HepG2 (cell line): ENCODE measurements around the gene FAM174C. TPM values are rescaled to one million over a fixed set of nuclear protein-coding genes. Genes with fewer than 3 reads are reported as not detected.

Experiments used
- ATAC-seq: fragments of 200-7000 bp; cut with Tn5 transposase; 3 replicates; pipeline ENCODE4 v1.9.1; 2020; ENCODE audit warnings: mild to moderate bottlenecking, moderate library complexity
- BruUV-seq: library from RNA; stranded (reverse); fragments of 400-500 nt; replicated peaks from 2 replicates; lab custom pipeline; 2021; lab: Mats Ljungman, UMichigan
- CTCF ChIA-PET: fragments of 300-600 bp; formaldehyde crosslinking; extraction: SDS; loops from one replicate; lab custom pipeline; 2021; ENCODE audit warnings: low total read pairs, inconsistent platforms, low intra/inter-chr PET ratio; lab: Yijun Ruan, JAX
- POLR2A ChIA-PET: fragments of 350-600 bp; sonication (Branson Sonifier 250); formaldehyde crosslinking; loops from one replicate; lab custom pipeline; 2020; ENCODE audit warnings: antibody characterized with exemption, inconsistent platforms; lab: Yijun Ruan, JAX
- DNase-seq: peaks from one replicate; pipeline ENCODE4 v3.0.0-alpha.2; 2015; ENCODE audit warnings: low spot score
- FAIRE-seq: peaks from 3 replicates; lab custom pipeline; 2011; peaks lifted over from hg19 to GRCh38; lab: Jason Lieb, UNC
- H2AFZ ChIP-seq: one replicate; pipeline ENCODE4 v1.6.1; 2011; ENCODE audit warnings: low read length, inconsistent platforms
- H3K27ac ChIP-seq: fragments of 300-600 bp; 3 replicates; pipeline ENCODE4 v1.8.0; 2011; ENCODE audit warnings: mixed run types, mild to moderate bottlenecking, mixed read lengths, low read length, inconsistent platforms; ENCODE audit not compliant: insufficient read depth; ENCODE audit errors: extremely low read length
- H3K27me3 ChIP-seq, 2 experiments: fragments of 200-600 bp in 1 of 2; 2 replicates in 1 of 2; 3 replicates in 1 of 2; pipeline versions ENCODE4 v1.6.0 to v1.8.0; 2011; ENCODE audit warnings: low read length in 2 of 2, mild to moderate bottlenecking in 2 of 2, moderate library complexity in 2 of 2, inconsistent platforms in 1 of 2; ENCODE audit not compliant: insufficient read depth in 2 of 2, control insufficient read depth in 1 of 2
- H3K36me3 ChIP-seq, 2 experiments: fragments of 200-600 bp in 1 of 2; replicated peaks in 1 of 2; 2 replicates in 1 of 2; 3 replicates in 1 of 2; pipeline versions ENCODE4 v1.5.1 to v1.8.0; 2011; ENCODE audit warnings: low read length in 2 of 2, inconsistent platforms in 1 of 2; ENCODE audit not compliant: insufficient read depth in 2 of 2, control insufficient read depth in 1 of 2
- H3K4me1 ChIP-seq: 2 replicates; pipeline ENCODE4 v1.5.1; 2012; ENCODE audit warnings: low read length, inconsistent platforms; ENCODE audit not compliant: insufficient read depth
- H3K4me2 ChIP-seq: 2 replicates; pipeline ENCODE4 v1.6.0; 2011; ENCODE audit warnings: low read depth, low read length, inconsistent platforms
- H3K4me3 ChIP-seq, 3 experiments: fragments of 200-600 bp in 1 of 3; sonication (generic), shearing (Covaris generic) in 1 of 3; replicated peaks in 1 of 3; 2 replicates each; pipeline ENCODE4 v1.5.1; 2011 to 2016; ENCODE audit warnings: low read length in 3 of 3, inconsistent platforms in 2 of 3, low read depth in 2 of 3, mild to moderate bottlenecking in 2 of 3, control low read depth in 1 of 3, mixed read lengths in 1 of 3; ENCODE audit not compliant: insufficient read depth in 1 of 3
- H3K79me2 ChIP-seq: one replicate; pipeline ENCODE4 v1.6.1; 2011; ENCODE audit warnings: low read length, inconsistent platforms; ENCODE audit not compliant: insufficient read depth
- H3K9ac ChIP-seq: 2 replicates; pipeline ENCODE4 v1.6.0; 2011; ENCODE audit warnings: mild to moderate bottlenecking, low read depth, low read length, inconsistent platforms; ENCODE audit not compliant: insufficient read depth
- H3K9me3 ChIP-seq: 2 replicates; pipeline ENCODE4 v1.5.1; 2012; ENCODE audit warnings: mild to moderate bottlenecking, low read length
- H4K20me1 ChIP-seq: 2 replicates; pipeline ENCODE4 v1.6.0; 2011; ENCODE audit warnings: inconsistent platforms, mild to moderate bottlenecking, low read length, moderate library complexity; ENCODE audit not compliant: insufficient read depth
- ASH2L ChIP-seq: fragments of 300-600, 200-600 bp; sonication (generic); IDR thresholded peaks from 2 replicates; pipeline ENCODE4 v1.7.0; 2017; ENCODE audit warnings: low read depth, mild to moderate bottlenecking, moderate library complexity, mixed read lengths, low read length; ENCODE audit not compliant: insufficient read length
- ATAD3A ChIP-seq: sonication (generic); formaldehyde crosslinking; IDR thresholded peaks from 2 replicates; pipeline ENCODE4 v1.4.0; 2020; ENCODE audit warnings: missing genetic modification reagents
- CBFB ChIP-seq: sonication (generic); formaldehyde crosslinking; IDR thresholded peaks from 2 replicates; pipeline ENCODE4 v1.4.0; 2020; ENCODE audit warnings: missing genetic modification reagents
- FIP1L1 ChIP-seq: fragments of 200-400 bp; formaldehyde crosslinking; IDR thresholded peaks from 2 replicates; pipeline ENCODE4 v1.6.1; 2018; ENCODE audit warnings: low read depth, mild to moderate bottlenecking, low read length, moderate library complexity, borderline replicate concordance; ENCODE audit not compliant: insufficient read depth
- HDAC1 ChIP-seq: sonication (generic); formaldehyde crosslinking; IDR thresholded peaks from 2 replicates; pipeline ENCODE4 v1.5.1; 2020; ENCODE audit warnings: mild to moderate bottlenecking, missing genetic modification reagents
- ISL2 ChIP-seq: sonication (generic); formaldehyde crosslinking; IDR thresholded peaks from 2 replicates; pipeline ENCODE4 v1.5.0; 2020; ENCODE audit warnings: missing genetic modification reagents
- RXRA ChIP-seq: sonication (generic); formaldehyde crosslinking; IDR thresholded peaks from 2 replicates; pipeline ENCODE4 v1.5.1; 2020; ENCODE audit warnings: missing genetic modification reagents
- ZNF160 ChIP-seq: sonication (generic); formaldehyde crosslinking; IDR thresholded peaks from 2 replicates; pipeline ENCODE4 v1.8.0; 2022; ENCODE audit warnings: mild to moderate bottlenecking, inconsistent platforms, missing genetic modification reagents
- ZNF761 ChIP-seq: sonication (generic); formaldehyde crosslinking; conservative IDR thresholded peaks from 2 replicates; pipeline ENCODE4 v1.4.0; 2020; ENCODE audit warnings: mild to moderate bottlenecking, missing genetic modification reagents
- ZNF839 ChIP-seq: sonication (generic); formaldehyde crosslinking; IDR thresholded peaks from 2 replicates; pipeline ENCODE4 v1.4.0; 2020; ENCODE audit warnings: missing genetic modification reagents, mild to moderate bottlenecking, borderline replicate concordance
- WGBS: methylation state at CpG from one replicate; pipeline ENCODE4 v1.1.6; 2017; ENCODE audit warnings: low lambda C conversion rate; 5-methylcytosine and 5-hydroxymethylcytosine counted together
- in situ Hi-C: cut with HindIII; loops from 2 replicates; pipeline ENCODE4 v1.10.0; 2017; ENCODE audit warnings: low pct_unique_long_range_greater_than_20kb; ENCODE audit not compliant: extremely low pct_ligation_motif_present
- intact Hi-C: fragments of 100-400 bp; cut with micrococcal nuclease; formaldehyde crosslinking; loops from one replicate; pipeline ENCODE4 v1.10.0; 2022; ENCODE audit not compliant: unreplicated experiment
- polyA plus RNA-seq, 8 experiments: library from polyadenylated mRNA; depleted of rRNA in 3 of 8; stranded (reverse) in 7 of 8; unstranded in 1 of 8; fragments of >200 nt; fragmentation: Illumina TruSeq in 4 of 8; extraction: Trizol in 4 of 8; gene quantifications; 2 replicates each; pipeline versions ENCODE4 v1.2.1 to v1.2.3, GENCODE V29; 2011 to 2016; ENCODE audit warnings: low read depth in 4 of 8, missing spikeins in 1 of 8, mixed read lengths in 1 of 8; ENCODE audit not compliant: insufficient read depth in 1 of 8
- total RNA-seq, 5 experiments: library from RNA; depleted of rRNA; stranded (reverse); fragments of >200 nt; fragmentation: Illumina TruSeq; extraction: Trizol; gene quantifications; 2 replicates each; pipeline ENCODE4 v1.2.3, GENCODE V29; 2016; ENCODE audit warnings: low read depth in 1 of 5
- TF ChIP-seq, protein P1 (sequence below): sonication (generic); formaldehyde crosslinking; IDR thresholded peaks from 2 replicates; pipeline ENCODE4 v1.8.1; 2023; ENCODE audit warnings: mild to moderate bottlenecking, inconsistent platforms, moderate library complexity, missing genetic modification reagents, borderline replicate concordance
- TF ChIP-seq, protein P2 (sequence below): sonication (generic); formaldehyde crosslinking; IDR thresholded peaks from 2 replicates; pipeline ENCODE4 v1.8.0; 2023; ENCODE audit warnings: mild to moderate bottlenecking, missing genetic modification reagents
- TF ChIP-seq, protein P3 (sequence below), 2 experiments: sonication (generic) in 1 of 2; formaldehyde crosslinking in 1 of 2; IDR thresholded peaks; 2 replicates each; pipeline versions ENCODE4 v1.4.0 to v1.6.1; 2018 to 2020; ENCODE audit warnings: missing genetic modification reagents in 2 of 2, borderline replicate concordance in 1 of 2, low read depth in 1 of 2, mild to moderate bottlenecking in 1 of 2, missing biosample characterization in 1 of 2
- TF ChIP-seq, protein P4 (sequence below): sonication (generic); formaldehyde crosslinking; IDR thresholded peaks from 2 replicates; pipeline ENCODE4 v1.8.0; 2022; ENCODE audit warnings: low read depth, missing genetic modification reagents

Gene FAM174C
- total and polyA plus RNA-seq, 2 of the 13 experiments (the other 11 are each of a cell fraction or from before 2014, with no cell fraction given): 19.5 to 31.3 TPM

DNA sequence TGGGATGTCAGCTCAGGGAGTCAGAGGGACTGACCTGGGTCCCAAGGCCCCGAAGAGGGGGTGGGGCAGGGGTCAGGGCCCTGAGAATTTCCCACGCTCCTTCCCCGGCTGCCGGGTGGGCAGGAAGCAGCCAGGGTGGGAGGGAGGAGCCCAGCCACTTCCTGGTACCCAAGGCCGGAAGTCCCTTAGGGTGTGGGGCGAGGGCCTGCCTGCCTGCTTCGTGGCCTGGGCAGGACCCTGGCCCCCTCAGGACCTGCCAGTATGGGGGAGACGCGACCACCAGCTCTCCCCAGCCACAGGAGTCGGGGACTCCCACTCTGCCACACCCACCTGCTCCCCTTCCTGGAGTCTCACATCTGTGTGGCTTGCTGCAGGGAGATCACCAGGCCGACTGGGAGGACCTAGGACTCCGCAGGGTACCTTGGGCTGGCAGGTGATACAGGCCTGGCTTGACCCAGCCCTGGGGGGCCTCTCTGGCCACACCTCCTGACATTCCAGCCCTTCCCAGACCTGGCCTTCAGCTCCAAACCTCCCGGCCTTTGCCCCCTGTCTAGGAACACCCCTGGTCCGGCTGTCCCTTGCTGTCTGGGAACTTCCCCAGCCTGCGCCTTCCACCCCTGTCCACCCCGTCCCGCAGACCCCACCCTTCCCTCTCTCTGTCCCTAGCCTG, 16.0 kb upstream of the FAM174C start (continued):
- TF ChIP-seq, protein P1, sequence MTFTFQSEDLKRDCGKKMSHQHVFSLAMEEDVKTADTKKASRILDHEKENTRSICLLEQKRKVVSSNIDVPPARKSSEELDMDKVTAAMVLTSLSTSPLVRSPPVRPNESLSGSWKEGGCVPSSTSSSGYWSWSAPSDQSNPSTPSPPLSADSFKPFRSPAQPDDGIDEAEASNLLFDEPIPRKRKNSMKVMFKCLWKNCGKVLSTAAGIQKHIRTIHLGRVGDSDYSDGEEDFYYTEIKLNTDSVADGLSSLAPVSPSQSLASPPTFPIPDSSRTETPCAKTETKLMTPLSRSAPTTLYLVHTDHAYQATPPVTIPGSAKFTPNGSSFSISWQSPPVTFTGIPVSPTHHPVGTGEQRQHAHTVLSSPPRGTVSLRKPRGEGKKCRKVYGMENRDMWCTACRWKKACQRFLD: no peak
- peak; percentile 92 for TF ChIP-seq RXRA (CRISPR knock-in tag)
- TF ChIP-seq HDAC1 (CRISPR knock-in tag): peak; percentile 89
- no peak for TF ChIP-seq ATAD3A (CRISPR knock-in tag)
- TF ChIP-seq ZNF160: peak; percentile 29; the same call in 1 of the 2 replicates
- TF ChIP-seq FIP1L1: peak; percentile 84

DNA sequence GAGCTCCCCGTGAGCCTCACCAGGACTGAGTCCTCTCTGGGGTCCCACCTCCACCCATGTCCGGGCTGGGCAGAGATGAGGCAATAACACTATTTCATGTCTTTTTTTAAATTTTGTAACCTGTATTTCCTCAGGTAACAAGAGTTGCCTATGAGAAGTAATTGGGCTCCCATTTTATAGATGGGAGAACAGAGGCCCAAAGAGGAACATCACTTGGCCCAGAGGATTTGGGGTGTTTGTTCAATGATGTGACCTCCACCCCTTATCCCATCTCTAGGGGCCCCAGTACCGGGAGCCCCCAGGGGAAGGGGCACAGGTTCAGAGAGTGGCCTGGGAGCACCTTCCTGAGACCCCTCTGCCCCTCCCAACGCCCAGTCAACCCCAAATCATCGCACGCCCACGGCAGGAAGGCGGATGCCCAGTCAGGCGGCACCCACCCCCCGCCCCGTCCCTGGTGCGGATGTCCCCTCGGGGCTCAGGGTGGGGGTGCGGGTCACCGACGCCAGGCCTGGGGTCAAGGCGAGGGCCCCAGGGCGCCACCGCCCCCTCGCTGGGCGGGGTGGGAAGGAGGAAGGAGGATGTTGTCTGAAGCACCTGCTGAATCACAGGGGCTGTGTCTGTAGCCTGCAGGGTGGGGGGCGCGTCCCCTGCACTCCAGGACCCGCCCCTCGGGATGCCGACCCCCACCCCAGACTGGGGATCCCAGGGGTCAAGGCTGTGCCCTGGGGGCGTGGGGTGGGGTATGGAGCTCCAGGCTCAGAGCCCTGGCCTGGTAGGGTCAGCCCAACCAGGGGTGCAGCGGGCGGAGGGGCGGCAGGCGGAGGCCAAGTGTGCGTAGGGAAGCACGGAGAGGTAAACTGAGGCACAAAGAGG, 15.2 kb upstream of the FAM174C start:
- ATAC-seq (peak; percentile 14), DNase-seq (no peak), FAIRE-seq (no peak)
- Histone ChIP-seq H3K36me3 (peaks cover 10 to 27% of the 10 kb centered on the region in 2 experiments; a peak in 4 of 5 replicates), H3K4me1 (peaks cover 87% of the 10 kb centered on the region), H3K9ac (peak overlapping the region; percentile 64; the same call in 1 of the 2 replicates), H2AFZ (no peak overlapping the region), H3K4me2 (peak overlapping the region; percentile 79), H3K4me3 (peak overlapping the region; percentile 19 to 67 (median 46); a peak in 4 of 6 replicates), H3K27ac (peak overlapping the region; percentile 85), H4K20me1 (peaks cover 37% of the 10 kb centered on the region; the same call in 1 of the 2 replicates), H3K27me3 (no peaks in the 10 kb centered on the region), H3K9me3 (no peaks in the 10 kb centered on the region), H3K79me2 (peaks cover 7% of the 10 kb centered on the region)
- intact Hi-C loops (no loop called here), in situ Hi-C loops (no loop called here)
- BruUV-seq: no TSS peak
- POLR2A ChIA-PET: interaction anchor here (0.9 to 13.7 kb wide), 6 partner anchors 4 to 143 kb away, joined by 3 to 668 read pairs (median 234); partner anchors contain the start of genes ATP5F1D, CIRBP, FAM174C and MIDN
- CTCF ChIA-PET: no interaction called here
- 4% methylated on average over 8 of the region's 33 CpGs for WGBS
- TF ChIP-seq CBFB (CRISPR knock-in tag) (no peak), ZNF761 (CRISPR knock-in tag) (no peak), ISL2 (no peak; the same call in 1 of the 2 replicates), ZNF839 (no peak), ASH2L (no peak)
- TF ChIP-seq, protein P2, sequence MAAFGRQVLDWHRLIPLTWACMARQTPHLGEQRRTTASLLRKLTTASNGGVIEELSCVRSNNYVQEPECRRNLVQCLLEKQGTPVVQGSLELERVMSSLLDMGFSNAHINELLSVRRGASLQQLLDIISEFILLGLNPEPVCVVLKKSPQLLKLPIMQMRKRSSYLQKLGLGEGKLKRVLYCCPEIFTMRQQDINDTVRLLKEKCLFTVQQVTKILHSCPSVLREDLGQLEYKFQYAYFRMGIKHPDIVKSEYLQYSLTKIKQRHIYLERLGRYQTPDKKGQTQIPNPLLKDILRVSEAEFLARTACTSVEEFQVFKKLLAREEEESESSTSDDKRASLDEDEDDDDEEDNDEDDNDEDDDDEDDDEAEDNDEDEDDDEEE (CRISPR knock-in tag): no peak
- TF ChIP-seq, protein P3, sequence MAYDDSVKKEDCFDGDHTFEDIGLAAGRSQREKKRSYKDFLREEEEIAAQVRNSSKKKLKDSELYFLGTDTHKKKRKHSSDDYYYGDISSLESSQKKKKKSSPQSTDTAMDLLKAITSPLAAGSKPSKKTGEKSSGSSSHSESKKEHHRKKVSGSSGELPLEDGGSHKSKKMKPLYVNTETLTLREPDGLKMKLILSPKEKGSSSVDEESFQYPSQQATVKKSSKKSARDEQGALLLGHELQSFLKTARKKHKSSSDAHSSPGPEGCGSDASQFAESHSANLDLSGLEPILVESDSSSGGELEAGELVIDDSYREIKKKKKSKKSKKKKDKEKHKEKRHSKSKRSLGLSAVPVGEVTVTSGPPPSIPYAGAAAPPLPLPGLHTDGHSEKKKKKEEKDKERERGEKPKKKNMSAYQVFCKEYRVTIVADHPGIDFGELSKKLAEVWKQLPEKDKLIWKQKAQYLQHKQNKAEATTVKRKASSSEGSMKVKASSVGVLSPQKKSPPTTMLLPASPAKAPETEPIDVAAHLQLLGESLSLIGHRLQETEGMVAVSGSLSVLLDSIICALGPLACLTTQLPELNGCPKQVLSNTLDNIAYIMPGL (CRISPR knock-in tag; IDR thresholded peaks at IDR 0.05; ENCODE audit: borderline replicate concordance in 1 of 2, low read depth in 1 of 2): no peak
- TF ChIP-seq, protein P4, sequence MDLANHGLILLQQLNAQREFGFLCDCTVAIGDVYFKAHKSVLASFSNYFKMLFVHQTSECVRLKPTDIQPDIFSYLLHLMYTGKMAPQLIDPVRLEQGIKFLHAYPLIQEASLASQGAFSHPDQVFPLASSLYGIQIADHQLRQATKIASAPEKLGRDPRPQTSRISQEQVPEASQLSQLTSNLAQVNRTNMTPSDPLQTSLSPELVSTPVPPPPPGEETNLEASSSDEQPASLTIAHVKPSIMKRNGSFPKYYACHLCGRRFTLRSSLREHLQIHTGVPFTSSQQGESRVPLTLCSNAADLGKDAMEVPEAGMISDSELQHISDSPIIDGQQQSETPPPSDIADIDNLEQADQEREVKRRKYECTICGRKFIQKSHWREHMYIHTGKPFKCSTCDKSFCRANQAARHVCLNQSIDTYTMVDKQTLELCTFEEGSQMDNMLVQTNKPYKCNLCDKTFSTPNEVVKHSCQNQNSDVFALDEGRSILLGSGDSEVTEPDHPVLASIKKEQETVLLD: peak; percentile 38; the same call in 1 of the 2 replicates
